Measurements from ENCODE around the gene XRN1. TPM values are rescaled to one million over a fixed set of nuclear protein-coding genes. Genes with fewer than 3 reads are reported as not detected.

Gene XRN1
- total RNA-seq, 2 donors from 2014 or later: 16.9 to 21.8 TPM

Other genes starting within 250 kb of the XRN1 start
- gene GK5, start 222.5 kb downstream of the XRN1 start, total RNA-seq: 10 to 100 TPM; 10.5 to 13.6 TPM
- gene ATR, start 130.7 kb upstream of the XRN1 start, total RNA-seq: 10 to 100 TPM in 1 of 2 donors, 1 to 10 TPM in 1; 9.7 to 12.5 TPM
- gene PLS1, start 148.4 kb upstream of the XRN1 start, total RNA-seq: 1 to 10 TPM; 1.5 to 2.9 TPM